GM18499 (cell line): Measurements from ENCODE around the gene EN2.

Source experiments
- ATAC-seq: cut with Tn5 transposase; IDR thresholded peaks from one replicate; pipeline ENCODE4 v1.9.1; 2021; ENCODE audit warnings: moderate number of reproducible peaks; ENCODE audit not compliant: insufficient read depth, unreplicated experiment

Gene EN2

GRCh38 chr7:155449869-155450557 lies 7.9 kb upstream of the EN2 start:
- ATAC-seq, result no peak

GRCh38 chr7:155450558-155450969 lies 7.4 kb upstream of the EN2 start:
- no peak for ATAC-seq

GRCh38 chr7:155450970-155451801 lies 6.7 kb upstream of the EN2 start:
- no peak for ATAC-seq

- ATAC-seq, result no peak
Measured at GRCh38 chr7:155451840-155452239, 6.1 kb upstream of the EN2 start.

- ATAC-seq, result no peak
Measured at GRCh38 chr7:155452505-155453295, 5.2 kb upstream of the EN2 start.

GRCh38 chr7:155453296-155454182 lies 4.4 kb upstream of the EN2 start:
- no peak for ATAC-seq

GRCh38 chr7:155454183-155455112 lies 3.5 kb upstream of the EN2 start:
- no peak for ATAC-seq

GRCh38 chr7:155455132-155455693 lies 2.7 kb upstream of the EN2 start:
- no peak for ATAC-seq

GRCh38 chr7:155455776-155456737 lies 1.9 kb upstream of the EN2 start:
- no peak for ATAC-seq

- no peak for ATAC-seq
Measured at GRCh38 chr7:155456738-155457543, 988 bp upstream of the EN2 start.

GRCh38 chr7:155457544-155458110 lies 302 bp upstream of the EN2 start:
- no peak for ATAC-seq

- no peak for ATAC-seq
Measured at GRCh38 chr7:155458878-155459699, 1.2 kb downstream of the EN2 start.

- no peak for ATAC-seq
Measured at GRCh38 chr7:155459700-155460461, 2.0 kb downstream of the EN2 start.

GRCh38 chr7:155460926-155461613 lies 3.1 kb downstream of the EN2 start:
- ATAC-seq, result no peak
